ENCODE measurements around the gene MAP3K15. TPM values are rescaled to one million over a fixed set of nuclear protein-coding genes. Genes with fewer than 3 reads are reported as not detected.

Gene MAP3K15
- total RNA-seq, 1 experiment from 2014 or later, result not detected

- H3F3A ChIP-seq (ENCODE audit: insufficient read depth, low read depth), result no peaks in the 10 kb centered on the region
- H2AFZ ChIP-seq, result no peak overlapping the region
- H3K4me3 ChIP-seq, result no peak overlapping the region
- no peaks in the 10 kb centered on the region for H3K9me2 ChIP-seq (ENCODE audit: insufficient read depth)
- CTCF ChIA-PET, result no interaction called here
- H3K9me3 ChIP-seq (ENCODE audit: insufficient read depth, low read depth), result no peaks in the 10 kb centered on the region
- POLR2A ChIA-PET (ENCODE audit: unreplicated experiment), result no interaction called here
- no peak for TF ChIP-seq CTCF (conservative IDR thresholded peaks at IDR 0.05)
- no peak for TF ChIP-seq EZH2 (IDR thresholded peaks at IDR 0.05; ENCODE audit: low read depth)
- H4K20me1 ChIP-seq (ENCODE audit: insufficient read depth), result no peaks in the 10 kb centered on the region
- no peaks in the 10 kb centered on the region for H3K36me3 ChIP-seq (ENCODE audit: low read depth)
- no peaks in the 10 kb centered on the region for H3K4me1 ChIP-seq (replicated peaks; ENCODE audit: insufficient read depth)
- BruUV-seq (replicated peaks), result no TSS peak
- DNase-seq, result no peak
- intact Hi-C loops (cut with micrococcal nuclease; ENCODE audit: unreplicated experiment), result no loop called here
- H3K27ac ChIP-seq, result no peak overlapping the region
- no peaks in the 10 kb centered on the region for H3K79me2 ChIP-seq (ENCODE audit: low read depth)
- no peaks in the 10 kb centered on the region for H3K27me3 ChIP-seq (ENCODE audit: insufficient read depth, low read depth)
- no peak overlapping the region for H3K4me2 ChIP-seq
Measured at GRCh38 chrX:19554786-19555185, 39.5 kb upstream of the MAP3K15 start.

GRCh38 chrX:19552793-19553192 lies 37.5 kb upstream of the MAP3K15 start:
- no peaks in the 10 kb centered on the region for H3K27me3 ChIP-seq (ENCODE audit: insufficient read depth, low read depth)
- H3K9me3 ChIP-seq (ENCODE audit: insufficient read depth, low read depth), result no peaks in the 10 kb centered on the region
- H3K4me3 ChIP-seq, result no peak overlapping the region
- ChIA-PET POLR2A (ENCODE audit: unreplicated experiment) (no interaction called here), CTCF (no interaction called here)
- no peaks in the 10 kb centered on the region for H3F3A ChIP-seq (ENCODE audit: insufficient read depth, low read depth)
- H3K79me2 ChIP-seq (ENCODE audit: low read depth), result no peaks in the 10 kb centered on the region
- intact Hi-C loops (cut with micrococcal nuclease; ENCODE audit: unreplicated experiment), result no loop called here
- H4K20me1 ChIP-seq (ENCODE audit: insufficient read depth), result no peaks in the 10 kb centered on the region
- TF ChIP-seq EZH2 (IDR thresholded peaks at IDR 0.05; ENCODE audit: low read depth) (no peak), CTCF (conservative IDR thresholded peaks at IDR 0.05) (no peak)
- no TSS peak for BruUV-seq (replicated peaks)
- H3K4me1 ChIP-seq (replicated peaks; ENCODE audit: insufficient read depth), result no peaks in the 10 kb centered on the region
- no peaks in the 10 kb centered on the region for H3K9me2 ChIP-seq (ENCODE audit: insufficient read depth)
- H3K36me3 ChIP-seq (ENCODE audit: low read depth), result no peaks in the 10 kb centered on the region
- no peak overlapping the region for H3K27ac ChIP-seq
- no peak overlapping the region for H3K4me2 ChIP-seq
- no peak for DNase-seq
- no peak overlapping the region for H2AFZ ChIP-seq

- Histone ChIP-seq H3F3A (ENCODE audit: insufficient read depth, low read depth) (no peaks in the 10 kb centered on the region), H3K9me3 (ENCODE audit: insufficient read depth, low read depth) (no peaks in the 10 kb centered on the region), H3K4me1 (replicated peaks; ENCODE audit: insufficient read depth) (no peaks in the 10 kb centered on the region), H4K20me1 (ENCODE audit: insufficient read depth) (no peaks in the 10 kb centered on the region), H3K27me3 (ENCODE audit: insufficient read depth, low read depth) (no peaks in the 10 kb centered on the region), H3K79me2 (ENCODE audit: low read depth) (no peaks in the 10 kb centered on the region), H3K4me2 (no peak overlapping the region), H3K9me2 (ENCODE audit: insufficient read depth) (no peaks in the 10 kb centered on the region), H2AFZ (no peak overlapping the region), H3K4me3 (no peak overlapping the region), H3K36me3 (ENCODE audit: low read depth) (no peaks in the 10 kb centered on the region), H3K27ac (no peak overlapping the region)
- no peak for TF ChIP-seq CTCF (conservative IDR thresholded peaks at IDR 0.05)
- no peak for TF ChIP-seq EZH2 (IDR thresholded peaks at IDR 0.05; ENCODE audit: low read depth)
- ChIA-PET POLR2A (ENCODE audit: unreplicated experiment) (no interaction called here), CTCF (no interaction called here)
- intact Hi-C loops (cut with micrococcal nuclease; ENCODE audit: unreplicated experiment), result no loop called here
- BruUV-seq (replicated peaks), result no TSS peak
- DNase-seq, result no peak
Measured at GRCh38 chrX:19549838-19550237, 34.5 kb upstream of the MAP3K15 start.

Data from PC-9 (cell line).